HepG2 (cell line): ENCODE results near the gene MRPL43. TPM values are rescaled to one million over a fixed set of nuclear protein-coding genes. Genes with fewer than 3 reads are reported as not detected.

ENCODE experiments used
- AHDC1 ChIP-seq: sonication (generic); formaldehyde crosslinking; IDR thresholded peaks from 2 replicates; pipeline ENCODE4 v1.5.1; 2020; ENCODE audit warnings: mild to moderate bottlenecking, missing genetic modification reagents, borderline replicate concordance
- GABPA ChIP-seq, 2 experiments: IDR thresholded peaks; 2 replicates each; pipeline ENCODE4 v1.6.1; 2011 to 2016; ENCODE audit warnings: low read depth in 2 of 2, low read length in 1 of 2, missing biosample characterization in 1 of 2, missing genetic modification characterization in 1 of 2
- HOXA3 ChIP-seq: sonication (generic); formaldehyde crosslinking; IDR thresholded peaks from 2 replicates; pipeline ENCODE4 v1.5.0; 2020; ENCODE audit warnings: missing genetic modification reagents
- KAT8 ChIP-seq: IDR thresholded peaks from 2 replicates; pipeline ENCODE4 v1.6.1; 2016; ENCODE audit warnings: missing genetic modification reagents, missing compliant biosample characterization
- KDM2A ChIP-seq: sonication (generic); formaldehyde crosslinking; IDR thresholded peaks from 2 replicates; pipeline ENCODE4 v1.4.0; 2020; ENCODE audit warnings: low read depth, missing genetic modification reagents, borderline replicate concordance
- NFATC3 ChIP-seq: sonication (generic); formaldehyde crosslinking; IDR thresholded peaks from 2 replicates; pipeline ENCODE4 v1.5.1; 2020; ENCODE audit warnings: mild to moderate bottlenecking, missing genetic modification reagents
- NR2C2 ChIP-seq: sonication (generic); formaldehyde crosslinking; IDR thresholded peaks from 2 replicates; pipeline ENCODE4 v1.4.0; 2020; ENCODE audit warnings: missing genetic modification reagents, mild to moderate bottlenecking, moderate library complexity, borderline replicate concordance
- PCBP2 ChIP-seq: fragments of 200-400 bp; formaldehyde crosslinking; optimal IDR thresholded peaks from 2 replicates; pipeline ENCODE3; 2018; ENCODE audit warnings: low read length, low read depth; ENCODE audit not compliant: poor library complexity, severe bottlenecking
- SPEN ChIP-seq: sonication (generic); formaldehyde crosslinking; IDR thresholded peaks from 2 replicates; pipeline ENCODE4 v1.5.1; 2020; ENCODE audit warnings: low read depth, mild to moderate bottlenecking, missing genetic modification reagents
- SYNCRIP ChIP-seq: fragments of 200-400 bp; formaldehyde crosslinking; IDR thresholded peaks from 2 replicates; pipeline ENCODE4 v1.6.1; 2018; ENCODE audit warnings: mild to moderate bottlenecking, low read depth, low read length; ENCODE audit not compliant: insufficient read depth
- ZNF275 ChIP-seq: sonication (generic); formaldehyde crosslinking; IDR thresholded peaks from 2 replicates; pipeline ENCODE4 v1.8.0; 2022; ENCODE audit warnings: missing genetic modification reagents, mild to moderate bottlenecking, inconsistent platforms, borderline replicate concordance
- ZNF3 ChIP-seq: IDR thresholded peaks from 2 replicates; pipeline ENCODE4 v1.7.0; 2017; ENCODE audit warnings: inconsistent platforms
- ZNF563 ChIP-seq: sonication (generic); formaldehyde crosslinking; IDR thresholded peaks from 2 replicates; pipeline ENCODE4 v1.8.0; 2022; ENCODE audit warnings: mild to moderate bottlenecking, moderate library complexity, missing genetic modification reagents
- ZNF660 ChIP-seq: sonication (generic); formaldehyde crosslinking; IDR thresholded peaks from 2 replicates; pipeline ENCODE4 v1.5.1; 2020; ENCODE audit warnings: mild to moderate bottlenecking, low read depth, missing genetic modification reagents, borderline replicate concordance
- ZNF710 ChIP-seq: sonication (generic); formaldehyde crosslinking; IDR thresholded peaks from 2 replicates; pipeline ENCODE4 v1.5.0; 2020; ENCODE audit warnings: mild to moderate bottlenecking, missing genetic modification reagents, borderline replicate concordance
- ZNF747 ChIP-seq: sonication (generic); formaldehyde crosslinking; IDR thresholded peaks from 2 replicates; pipeline ENCODE4 v1.8.1; 2023; ENCODE audit warnings: missing genetic modification reagents, mild to moderate bottlenecking, borderline replicate concordance
- ZNF780A ChIP-seq: sonication (generic); formaldehyde crosslinking; IDR thresholded peaks from 2 replicates; pipeline ENCODE4 v1.8.0; 2022; ENCODE audit warnings: mild to moderate bottlenecking, missing genetic modification reagents, moderate library complexity
- ZNF782 ChIP-seq: sonication (generic); formaldehyde crosslinking; IDR thresholded peaks from 2 replicates; pipeline ENCODE4 v1.4.0; 2020; ENCODE audit warnings: missing genetic modification reagents, mild to moderate bottlenecking, borderline replicate concordance
- polyA plus RNA-seq, 8 experiments: library from polyadenylated mRNA; depleted of rRNA in 3 of 8; stranded (reverse) in 7 of 8; unstranded in 1 of 8; fragments of >200 nt; fragmentation: Illumina TruSeq in 4 of 8; extraction: Trizol in 4 of 8; gene quantifications; 2 replicates each; pipeline versions ENCODE4 v1.2.1 to v1.2.3, GENCODE V29; 2011 to 2016; ENCODE audit warnings: low read depth in 4 of 8, missing spikeins in 1 of 8, mixed read lengths in 1 of 8; ENCODE audit not compliant: insufficient read depth in 1 of 8
- total RNA-seq, 5 experiments: library from RNA; depleted of rRNA; stranded (reverse); fragments of >200 nt; fragmentation: Illumina TruSeq; extraction: Trizol; gene quantifications; 2 replicates each; pipeline ENCODE4 v1.2.3, GENCODE V29; 2016; ENCODE audit warnings: low read depth in 1 of 5

MRPL43 gene
- total and polyA plus RNA-seq, 2 of the 13 experiments (the other 11 are each of a cell fraction or from before 2014, with no cell fraction given), result 71.0 to 73.7 TPM

- TF ChIP-seq AHDC1 (CRISPR knock-in tag) (no peak), ZNF660 (CRISPR knock-in tag) (no peak), ZNF710 (CRISPR knock-in tag) (0 out of 2 replicates have a peak, but pooled peaks have one; percentile 61), NR2C2 (peak; percentile 39; the same call in 1 of the 2 replicates), ZNF275 (CRISPR knock-in tag) (peak; percentile 7; the same call in 1 of the 2 replicates), SYNCRIP (no peak), ZNF782 (peak; percentile 82; the same call in 1 of the 2 replicates), ZNF780A (CRISPR knock-in tag) (peak; percentile 81; the same call in 1 of the 2 replicates), KAT8 (peak; percentile 54; the same call in 1 of the 2 replicates), ZNF563 (CRISPR knock-in tag) (peak; percentile 97), GABPA (IDR thresholded peaks at IDR 0.05; ENCODE audit: low read depth, low read length) (no peak), GABPA (CRISPR knock-in tag; IDR thresholded peaks at IDR 0.05; ENCODE audit: low read depth) (no peak), PCBP2 (no peak), KDM2A (peak; percentile 93), NFATC3 (CRISPR knock-in tag) (no peak), SPEN (CRISPR knock-in tag) (peak; percentile 53; the same call in 1 of the 2 replicates), ZNF747 (no peak; the same call in 1 of the 2 replicates), HOXA3 (peak; percentile 60), ZNF3 (no peak)
These were observed 11.9 kb upstream of the MRPL43 start (continued) for GRCh38 chr10:100998991-100999741.
